ENCODE measurements around the gene SPRYD3. TPM values are rescaled to one million over a fixed set of nuclear protein-coding genes. Genes with fewer than 3 reads are reported as not detected.
A peak's percentile ranks its signal among the peaks of the same experiment; 100 is the strongest.

Gene SPRYD3
- total RNA-seq, 1 donor from 2014 or later, result 20.6 TPM

- Mint-ChIP-seq H3K36me3 (peaks cover 13% of the 10 kb centered on the region), H3K27me3 (ENCODE audit: low read depth) (no peaks in the 10 kb centered on the region), H3K4me3 (no peak overlapping the region), H3K9me3 (no peaks in the 10 kb centered on the region), H3K4me1 (peaks cover 83% of the 10 kb centered on the region), H3K27ac (peak overlapping the region; percentile 93)
- no peak for TF ChIP-seq CTCF (IDR thresholded peaks at IDR 0.05; ENCODE audit: unreplicated experiment)
- DNase-seq (ENCODE audit: low spot score in 2 of 2, unreplicated experiment in 2 of 2), result no peak
Measured at GRCh38 chr12:53071591-53072551, 7.3 kb downstream of the SPRYD3 start.

- H3K4me3 Mint-ChIP-seq, result no peak overlapping the region
- H3K36me3 Mint-ChIP-seq, result peaks cover 14% of the 10 kb centered on the region
- H3K4me1 Mint-ChIP-seq, result peaks cover 81% of the 10 kb centered on the region
- no peak for DNase-seq (ENCODE audit: low spot score in 2 of 2, unreplicated experiment in 2 of 2)
- peak overlapping the region; percentile 93 for H3K27ac Mint-ChIP-seq
- TF ChIP-seq CTCF (IDR thresholded peaks at IDR 0.05; ENCODE audit: unreplicated experiment), result no peak
- H3K9me3 Mint-ChIP-seq, result no peaks in the 10 kb centered on the region
- H3K27me3 Mint-ChIP-seq (ENCODE audit: low read depth), result no peaks in the 10 kb centered on the region
Measured at GRCh38 chr12:53070877-53071492, 8.2 kb downstream of the SPRYD3 start.

GRCh38 chr12:53069621-53070410 is 9.4 kb downstream of the SPRYD3 start:
- H3K27me3 Mint-ChIP-seq (ENCODE audit: low read depth), result no peaks in the 10 kb centered on the region
- H3K4me1 Mint-ChIP-seq, result peaks cover 72% of the 10 kb centered on the region
- no peak overlapping the region for H3K4me3 Mint-ChIP-seq
- H3K36me3 Mint-ChIP-seq, result peaks cover 21% of the 10 kb centered on the region
- no peak for TF ChIP-seq CTCF (IDR thresholded peaks at IDR 0.05; ENCODE audit: unreplicated experiment)
- no peaks in the 10 kb centered on the region for H3K9me3 Mint-ChIP-seq
- H3K27ac Mint-ChIP-seq, result peak overlapping the region; percentile 93
- DNase-seq (ENCODE audit: low spot score in 2 of 2, unreplicated experiment in 2 of 2), result no peak

- TF ChIP-seq CTCF (IDR thresholded peaks at IDR 0.05; ENCODE audit: unreplicated experiment), result no peak
- Mint-ChIP-seq H3K4me1 (peaks cover 67% of the 10 kb centered on the region), H3K9me3 (no peaks in the 10 kb centered on the region), H3K27ac (peak overlapping the region; percentile 93), H3K27me3 (ENCODE audit: low read depth) (no peaks in the 10 kb centered on the region), H3K4me3 (no peak overlapping the region), H3K36me3 (peaks cover 14% of the 10 kb centered on the region)
- DNase-seq (ENCODE audit: low spot score in 2 of 2, unreplicated experiment in 2 of 2), result no peak
Measured at GRCh38 chr12:53068811-53069585, 10.2 kb downstream of the SPRYD3 start.

All from mesothelial cell of epicardium (in vitro differentiated cells).